ENCODE data around the gene TAF11L3.
"Not testable (repeated sequence)": the region's sequence is repeated elsewhere in the genome, so short reads cannot be mapped to it uniquely, and the experiment has no call there.

TAF11L3 gene

DNA sequence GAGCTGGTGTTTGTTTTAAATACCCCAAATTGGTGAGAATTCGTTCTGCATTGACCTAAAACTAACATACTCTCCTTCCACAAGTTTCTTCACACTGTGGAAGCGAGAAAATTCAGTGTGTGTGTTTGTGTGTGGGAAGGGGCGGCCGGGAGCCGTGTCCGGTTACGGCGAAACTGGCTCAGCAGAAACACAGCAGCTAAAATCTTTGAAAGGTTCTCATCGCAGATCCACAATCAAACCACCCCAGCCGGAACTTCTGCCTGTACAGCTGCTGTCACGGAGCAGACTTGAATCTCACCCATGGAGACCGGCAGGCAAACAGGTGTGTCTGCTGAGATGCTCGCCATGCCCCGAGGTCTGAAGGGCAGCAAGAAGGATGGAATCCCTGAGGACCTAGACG lies at the start of gene TAF11L3:
Gene TAF11L3 (plus strand): TSS at position 301 of the 400 bp plus-strand sequence.
- DNase-seq = not testable (repeated sequence)

- DNase-seq = no peak
These were observed 48.1 kb upstream of the TAF11L3 start for GRCh38 chr5:17470064-17470463.

DNA sequence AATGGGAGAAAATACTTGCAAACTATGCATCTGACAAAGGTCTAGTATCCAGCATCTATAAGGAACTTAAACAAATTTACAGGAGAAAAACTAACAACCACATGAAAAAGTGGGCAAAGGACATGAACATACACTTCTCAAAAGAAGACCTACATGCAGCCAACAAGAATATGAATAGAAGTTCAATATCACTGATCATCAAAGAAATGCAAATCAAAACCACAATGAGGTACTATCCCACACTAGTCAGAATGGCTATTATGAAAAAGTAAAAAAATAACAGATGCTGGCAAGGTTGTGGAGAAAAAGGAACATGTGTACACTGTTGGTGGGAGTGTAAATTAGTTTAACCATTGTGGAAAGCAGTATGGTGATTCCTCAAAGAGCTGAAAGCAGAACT lies 43.1 kb upstream of the TAF11L3 start:
- DNase-seq = not testable (repeated sequence)

GRCh38 chr5:17477043-17477442 lies 41.1 kb upstream of the TAF11L3 start:
- no peak for DNase-seq

DNA sequence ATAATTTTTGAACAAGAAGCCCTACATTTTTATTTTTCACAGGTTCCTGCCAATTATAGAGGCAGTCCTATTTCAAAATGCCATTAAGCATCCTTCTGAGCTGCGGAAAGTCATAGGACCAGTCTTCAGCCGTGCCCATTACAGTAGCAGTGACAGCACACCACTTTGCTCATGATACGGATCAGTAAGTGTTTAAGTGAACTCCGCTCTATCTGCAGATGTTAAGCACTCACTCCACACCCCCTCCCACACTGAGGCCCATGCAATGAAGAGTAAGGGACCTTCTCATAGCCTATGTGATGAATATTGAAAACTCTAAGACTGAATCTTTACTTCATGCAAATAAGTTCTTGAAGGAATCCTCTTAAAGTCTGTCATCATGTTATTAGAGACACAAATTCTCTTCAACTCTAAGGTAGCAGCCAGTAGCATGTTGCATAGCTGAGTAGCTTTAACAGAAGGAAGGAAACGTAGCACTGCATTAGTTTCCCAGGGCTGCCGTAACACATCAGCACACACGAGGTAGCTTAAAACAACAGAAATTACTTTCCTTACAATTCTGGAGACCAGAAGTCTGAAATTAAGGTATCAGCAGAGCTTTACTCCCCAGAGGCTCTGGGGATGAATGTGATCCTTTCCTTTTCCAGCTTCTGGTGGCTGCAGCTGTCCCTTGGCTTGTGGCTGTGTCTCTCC lies 40.4 kb upstream of the TAF11L3 start:
- DNase-seq = no peak

DNA sequence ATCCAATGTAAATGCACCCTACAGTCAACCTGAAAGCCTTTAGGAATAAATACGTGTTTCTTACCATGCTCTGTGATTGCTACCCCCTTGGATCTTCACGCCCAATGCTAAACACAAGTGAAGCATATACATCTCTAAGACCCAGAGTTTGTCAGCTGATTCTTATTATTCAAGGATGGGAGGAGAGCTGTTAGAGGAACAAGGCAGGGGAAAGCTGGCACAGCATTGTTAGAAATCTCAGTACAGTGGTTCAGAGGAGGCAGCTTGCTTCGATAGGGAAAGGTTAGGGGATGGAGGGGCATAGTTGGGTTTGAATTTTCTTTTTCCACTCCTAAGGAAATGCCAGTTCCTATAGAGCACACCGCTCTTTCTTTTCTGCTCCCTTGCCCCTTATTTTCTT lies 36.8 kb upstream of the TAF11L3 start:
- no peak for DNase-seq

DNA sequence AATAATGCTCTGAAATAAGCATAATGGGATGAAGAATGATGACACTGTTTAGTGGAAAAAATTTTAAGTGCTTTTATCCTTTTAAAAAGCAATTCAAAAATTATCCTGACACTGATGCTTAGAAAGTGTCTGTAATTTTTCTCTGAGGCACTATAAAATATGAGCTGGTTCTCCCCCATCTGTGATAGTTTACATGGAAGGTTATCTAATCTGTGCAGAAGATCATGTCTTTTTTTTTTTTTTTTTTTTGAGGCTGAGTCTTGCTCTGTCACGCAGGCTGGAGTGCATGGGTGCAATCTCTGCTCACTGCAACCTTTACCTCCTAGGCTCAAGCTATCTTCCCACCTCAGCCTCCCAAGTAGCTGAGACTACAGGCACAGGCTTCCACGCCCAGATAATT lies 35.4 kb upstream of the TAF11L3 start:
- DNase-seq = no peak

- DNase-seq = peak; percentile 20
These were observed 31.5 kb upstream of the TAF11L3 start for GRCh38 chr5:17486464-17487173.

DNA sequence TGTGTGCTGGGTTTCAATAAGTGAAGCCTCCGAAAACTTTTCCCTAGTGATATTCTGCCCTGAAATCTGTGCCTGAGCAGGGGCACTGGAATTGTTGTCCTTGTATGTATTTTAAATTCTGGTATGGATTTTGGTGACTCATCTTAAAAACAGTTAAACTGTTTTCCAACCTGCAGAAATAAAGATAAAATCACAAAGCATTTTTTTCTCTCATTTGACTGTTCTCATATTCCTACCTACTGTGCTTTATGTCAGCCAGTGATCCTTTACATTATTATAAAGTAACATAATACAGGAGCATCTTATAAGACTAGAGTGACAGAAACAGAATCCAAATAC lies 31.0 kb upstream of the TAF11L3 start:
- DNase-seq = no peak

DNA sequence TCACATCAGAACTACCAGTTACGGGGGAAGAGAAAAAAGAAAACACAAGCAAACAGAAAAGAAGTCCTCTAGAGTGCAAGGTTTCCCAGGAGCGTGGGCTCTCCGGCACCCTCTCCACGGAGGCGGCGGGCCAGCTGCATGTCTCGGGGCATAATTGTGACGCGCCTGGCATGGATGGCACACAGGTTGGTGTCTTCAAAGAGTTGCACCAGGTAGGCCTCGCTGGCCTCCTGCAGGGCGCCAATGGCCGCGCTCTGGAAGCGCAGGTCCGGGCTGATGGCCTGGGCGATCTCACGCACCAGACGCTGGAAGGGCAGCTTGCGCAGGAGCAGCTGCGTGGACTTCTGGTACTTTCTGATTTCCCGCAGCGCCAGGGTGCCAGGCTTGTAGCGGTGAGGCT lies 26.9 kb upstream of the TAF11L3 start:
- DNase-seq = not testable (repeated sequence)

DNA sequence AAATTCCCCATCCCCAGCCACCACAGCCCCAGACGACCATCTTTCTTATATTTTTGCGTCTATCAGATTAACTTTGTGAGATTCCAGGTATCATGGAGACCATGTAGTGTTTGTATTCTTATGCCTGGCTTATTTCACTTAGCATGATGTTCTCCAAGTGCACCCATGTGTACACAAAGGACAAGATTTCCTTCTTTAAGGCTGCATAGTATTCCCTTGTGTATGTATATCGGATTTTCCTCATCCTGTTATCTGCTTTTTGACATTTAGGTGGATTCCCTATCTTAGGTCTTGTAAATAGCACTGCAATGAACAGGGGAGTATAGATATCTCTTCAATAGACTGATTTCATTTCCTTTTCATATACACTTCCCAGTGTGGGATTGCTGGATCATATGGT lies 25.4 kb upstream of the TAF11L3 start:
- no peak for DNase-seq

GRCh38 chr5:17497446-17497845 lies 20.7 kb upstream of the TAF11L3 start:
- no peak for DNase-seq

DNA sequence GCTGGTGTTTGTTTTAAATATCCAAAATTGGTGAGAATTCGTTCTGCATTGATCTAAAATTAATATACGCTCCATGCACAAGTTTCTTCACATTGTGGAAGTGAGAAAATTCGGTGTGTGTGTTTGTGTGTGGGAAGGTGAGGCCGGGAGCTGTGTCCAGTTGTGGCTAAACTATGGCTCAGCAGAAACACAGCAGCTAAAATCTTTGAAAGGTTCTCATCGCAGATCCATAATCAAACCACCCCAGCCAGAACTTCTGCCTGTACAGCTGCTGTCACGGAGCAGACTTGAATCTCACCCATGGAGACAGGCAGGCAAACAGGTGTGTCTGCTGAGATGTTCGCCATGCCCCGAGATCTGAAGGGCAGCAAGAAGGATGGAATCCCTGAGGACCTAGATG lies 20.2 kb upstream of the TAF11L3 start, which contains the start of gene TAF11L2:
Gene TAF11L2 (plus strand): TSS at position 301 of the 400 bp plus-strand sequence.
- not testable (repeated sequence) for DNase-seq

DNA sequence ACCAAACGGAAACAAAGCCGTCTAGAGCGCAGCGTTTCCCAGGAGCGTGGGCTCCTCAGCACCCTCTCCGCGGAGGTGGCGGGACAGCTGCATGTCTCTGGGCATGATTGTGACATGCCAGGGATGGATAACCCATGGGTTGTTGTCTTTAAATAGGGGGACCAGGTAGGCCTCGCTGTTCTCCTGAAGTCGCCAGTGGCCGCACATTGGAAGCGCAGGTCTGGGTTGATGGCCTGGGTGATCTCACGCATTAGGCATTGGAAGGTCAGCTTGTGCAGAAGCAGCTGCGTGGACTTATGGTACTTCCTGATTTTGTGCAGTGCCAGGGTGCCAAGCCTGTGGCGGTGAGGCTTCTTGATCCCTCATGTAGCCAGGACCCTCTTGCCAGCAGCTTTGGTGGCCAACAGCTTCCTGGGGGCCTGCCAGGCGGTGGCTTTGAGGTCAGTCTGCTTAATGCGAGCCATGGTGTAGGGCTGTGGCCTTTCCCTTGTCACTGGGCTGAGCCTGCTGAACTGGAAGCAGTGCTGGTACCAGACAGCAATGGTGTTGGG lies 6.3 kb upstream of the TAF11L3 start:
- DNase-seq = peak; percentile 13

- not testable (repeated sequence) for DNase-seq
These were observed 641 bp upstream of the TAF11L3 start for GRCh38 chr5:17517526-17517925.

GRCh38 chr5:17519508-17519907 lies 1.3 kb downstream of the TAF11L3 start:
- not testable (repeated sequence) for DNase-seq

DNA sequence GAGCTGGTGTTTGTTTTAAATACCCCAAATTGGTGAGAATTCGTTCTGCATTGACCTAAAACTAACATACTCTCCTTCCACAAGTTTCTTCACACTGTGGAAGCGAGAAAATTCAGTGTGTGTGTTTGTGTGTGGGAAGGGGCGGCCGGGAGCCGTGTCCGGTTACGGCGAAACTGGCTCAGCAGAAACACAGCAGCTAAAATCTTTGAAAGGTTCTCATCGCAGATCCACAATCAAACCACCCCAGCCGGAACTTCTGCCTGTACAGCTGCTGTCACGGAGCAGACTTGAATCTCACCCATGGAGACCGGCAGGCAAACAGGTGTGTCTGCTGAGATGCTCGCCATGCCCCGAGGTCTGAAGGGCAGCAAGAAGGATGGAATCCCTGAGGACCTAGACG lies 3.3 kb downstream of the TAF11L3 start, which contains the start of gene TAF11L4:
Gene TAF11L4 (plus strand): TSS at position 301 of the 400 bp plus-strand sequence.
- DNase-seq = not testable (repeated sequence)

- DNase-seq = not testable (repeated sequence)
These were observed 6.8 kb downstream of the TAF11L3 start, which contains the start of gene TAF11L5 for GRCh38 chr5:17524935-17525334. TAF11L5 (plus strand) TSS chr5:17525235.

DNA sequence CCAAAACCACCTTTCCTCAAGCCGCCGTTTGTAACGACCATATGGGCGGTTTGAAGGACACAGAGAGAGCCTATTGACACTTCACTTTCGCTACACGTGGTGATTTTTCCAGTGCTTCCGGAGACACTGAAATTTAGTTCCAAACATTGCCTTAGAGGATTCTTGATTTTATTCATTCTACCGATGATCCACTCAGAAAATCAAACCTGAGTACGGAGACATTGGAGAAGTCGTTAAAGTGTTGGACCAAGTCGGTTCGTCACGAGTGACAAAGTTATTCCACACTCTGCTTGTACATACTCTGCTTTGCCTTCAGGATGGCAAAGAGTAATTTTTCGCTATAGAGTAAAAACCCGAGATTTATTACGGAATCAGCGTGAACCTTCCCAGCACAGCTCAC lies 8.3 kb downstream of the TAF11L3 start:
- not testable (repeated sequence) for DNase-seq

GRCh38 chr5:17528369-17528768 lies 10.2 kb downstream of the TAF11L3 start, which contains the start of gene TAF11L6:
TAF11L6 (plus strand) TSS chr5:17528669.
- not testable (repeated sequence) for DNase-seq
